ENCODE data around the gene TAAR6.
"Not testable (repeated sequence)": the region's sequence is repeated elsewhere in the genome, so short reads cannot be mapped to it uniquely, and the experiment has no call there.

TAAR6 gene

GRCh38 chr6:132584698-132585097 is 14.6 kb downstream of the TAAR6 start:
- no peak for DNase-seq (ENCODE audit: low read depth)
- TF ChIP-seq CTCF (IDR thresholded peaks at IDR 0.05; ENCODE audit: control insufficient read depth, extremely low read depth, insufficient read depth), result no peak

DNA sequence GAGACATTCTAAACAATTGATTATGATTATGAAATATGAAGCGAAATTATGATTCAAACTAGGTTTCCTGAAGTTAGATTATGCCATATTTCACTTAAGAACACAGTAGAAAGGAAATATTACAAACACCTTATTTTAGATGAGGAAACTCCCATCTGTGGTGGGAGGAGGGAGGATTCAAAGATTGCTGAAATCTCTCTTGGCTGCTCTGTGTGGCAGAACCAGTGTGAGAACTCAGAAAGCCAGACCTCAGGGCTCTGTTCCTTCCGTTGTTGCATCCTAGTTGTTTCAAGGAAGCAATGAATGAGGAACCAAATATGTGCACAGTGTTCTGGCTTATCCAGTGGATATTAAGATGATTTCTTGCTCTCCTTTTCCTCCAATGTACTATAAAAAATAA is 17.3 kb downstream of the TAAR6 start:
- no peak overlapping the region for H3K4me3 ChIP-seq (ENCODE audit: low read depth, low read length)
- TF ChIP-seq CTCF (IDR thresholded peaks at IDR 0.05; ENCODE audit: control insufficient read depth, extremely low read depth, insufficient read depth), result no peak
- DNase-seq (ENCODE audit: low read depth), result no peak

More at GRCh38 chr6:132584698-132585097, 14.6 kb downstream of the TAAR6 start:
- no peak overlapping the region for H3K4me3 ChIP-seq (ENCODE audit: low read depth, low read length)

- TF ChIP-seq CTCF (IDR thresholded peaks at IDR 0.05; ENCODE audit: control insufficient read depth, extremely low read depth, insufficient read depth), result no peak
- no peak for DNase-seq (ENCODE audit: low read depth)
- H3K4me3 ChIP-seq (ENCODE audit: low read depth, low read length), result no peak within 1 kb of the TSS
Observed at GRCh38 chr6:132589454-132589853, 19.3 kb downstream of the TAAR6 start, which contains the start of gene TAAR5. Gene TAAR5 (minus strand): TSS chr6:132589741. CDS start chr6:132589686, 55 bp downstream.

- DNase-seq (ENCODE audit: low read depth), result no peak
- TF ChIP-seq CTCF (IDR thresholded peaks at IDR 0.05; ENCODE audit: control insufficient read depth, extremely low read depth, insufficient read depth), result no peak
- no peak overlapping the region for H3K4me3 ChIP-seq (ENCODE audit: low read depth, low read length)
Observed at GRCh38 chr6:132590362-132590761, 20.2 kb downstream of the TAAR6 start.

GRCh38 chr6:132592855-132593254 is 22.7 kb downstream of the TAAR6 start:
- DNase-seq (ENCODE audit: low read depth), result no peak
- no peak overlapping the region for H3K4me3 ChIP-seq (ENCODE audit: low read depth, low read length)
- TF ChIP-seq CTCF (IDR thresholded peaks at IDR 0.05; ENCODE audit: control insufficient read depth, extremely low read depth, insufficient read depth), result no peak

DNA sequence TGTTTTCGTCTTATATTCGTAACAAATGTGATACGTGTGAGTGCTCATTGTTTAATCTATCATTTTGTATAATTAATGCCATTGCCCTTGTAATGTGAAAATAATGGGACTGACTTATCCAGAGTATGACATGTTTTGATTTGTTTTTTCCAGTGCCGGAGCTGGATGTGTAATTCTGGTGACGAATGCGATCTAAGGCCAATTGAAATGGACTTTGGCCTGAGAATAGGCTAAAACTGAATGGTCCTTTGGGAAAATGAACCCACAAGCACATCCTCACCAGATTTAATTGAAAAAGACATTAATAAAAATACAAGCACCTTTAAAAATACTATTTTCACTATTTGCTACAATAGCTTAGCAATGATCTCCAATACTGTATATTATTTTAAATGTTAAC is 26.1 kb downstream of the TAAR6 start:
- no peak for TF ChIP-seq CTCF (IDR thresholded peaks at IDR 0.05; ENCODE audit: control insufficient read depth, extremely low read depth, insufficient read depth)
- DNase-seq (ENCODE audit: low read depth), result no peak
- H3K4me3 ChIP-seq (ENCODE audit: low read depth, low read length), result no peak overlapping the region

- peak; percentile 47 for TF ChIP-seq CTCF (IDR thresholded peaks at IDR 0.05; ENCODE audit: control insufficient read depth, extremely low read depth, insufficient read depth)
- no peak overlapping the region for H3K4me3 ChIP-seq (ENCODE audit: low read depth, low read length)
- DNase-seq (ENCODE audit: low read depth), result peak; percentile 28
Observed at GRCh38 chr6:132598473-132598872, 28.4 kb downstream of the TAAR6 start.

GRCh38 chr6:132600900-132601299 is 30.8 kb downstream of the TAAR6 start:
- DNase-seq (ENCODE audit: low read depth); H3K4me3 ChIP-seq (ENCODE audit: low read depth, low read length): not testable (repeated sequence)

Measured in LNCaP clone FGC (cell line).